Keratinocyte (primary cell): Measurements from ENCODE around the gene AKAP13. TPM values are rescaled to one million over a fixed set of nuclear protein-coding genes. Genes with fewer than 3 reads are reported as not detected.

Experiments used
- DNase-seq: peaks from one replicate; pipeline ENCODE4 v3.0.0-alpha.2; 2011; ENCODE audit warnings: low read depth, missing footprints, low spot score
- FAIRE-seq: peaks from 2 replicates; lab custom pipeline; 2011; peaks lifted over from hg19 to GRCh38; lab: Jason Lieb, UNC
- H2AFZ ChIP-seq: 2 replicates; pipeline ENCODE4 v1.6.0; 2012; ENCODE audit warnings: low read length, control low read depth, inconsistent platforms; ENCODE audit not compliant: control insufficient read depth
- H3K27ac ChIP-seq: 2 replicates; pipeline ENCODE4 v1.5.1; 2011; ENCODE audit warnings: low read length; ENCODE audit not compliant: control insufficient read depth, insufficient read depth
- H3K27me3 ChIP-seq: 3 replicates; pipeline ENCODE4 v1.6.0; 2011; ENCODE audit warnings: low read length; ENCODE audit not compliant: control insufficient read depth, insufficient read depth; ENCODE audit errors: extremely low read depth
- H3K36me3 ChIP-seq, 2 experiments: 2 replicates in 1 of 2; 3 replicates in 1 of 2; pipeline ENCODE4 v1.5.1; 2011; ENCODE audit warnings: low read length in 2 of 2, mild to moderate bottlenecking in 1 of 2; ENCODE audit not compliant: control insufficient read depth in 2 of 2, insufficient read depth in 2 of 2; ENCODE audit errors: extremely low read depth in 1 of 2
- H3K4me1 ChIP-seq: 3 replicates; pipeline ENCODE4 v1.5.1; 2011; ENCODE audit warnings: low read length; ENCODE audit not compliant: control insufficient read depth, insufficient read depth; ENCODE audit errors: extremely low read depth
- H3K4me2 ChIP-seq: 3 replicates; pipeline ENCODE4 v1.6.0; 2011; ENCODE audit warnings: low read depth, low read length; ENCODE audit not compliant: control insufficient read depth, insufficient read depth; ENCODE audit errors: extremely low read depth
- H3K4me3 ChIP-seq, 3 experiments: fragments of 200-600 bp in 1 of 3; sonication (generic) in 1 of 3; 2 replicates in 2 of 3; 3 replicates in 1 of 3; pipeline ENCODE4 v1.5.1; 2011 to 2016; ENCODE audit warnings: low read length in 3 of 3, mild to moderate bottlenecking in 3 of 3, control low read depth in 2 of 3, inconsistent platforms in 1 of 3, low read depth in 1 of 3, mixed read lengths in 1 of 3, mixed run types in 1 of 3, moderate library complexity in 1 of 3; ENCODE audit not compliant: control insufficient read depth in 2 of 3, insufficient read depth in 2 of 3; ENCODE audit errors: extremely low read depth in 1 of 3
- H3K79me2 ChIP-seq: 2 replicates; pipeline ENCODE4 v1.6.0; 2012; ENCODE audit warnings: low read length; ENCODE audit not compliant: control insufficient read depth, insufficient read depth
- H3K9ac ChIP-seq: 3 replicates; pipeline ENCODE4 v1.6.0; 2011; ENCODE audit warnings: low read length; ENCODE audit not compliant: control insufficient read depth, insufficient read depth; ENCODE audit errors: extremely low read depth
- H3K9me1 ChIP-seq: 3 replicates; pipeline ENCODE4 v1.6.0; 2011; ENCODE audit warnings: low read length; ENCODE audit not compliant: control insufficient read depth, insufficient read depth; ENCODE audit errors: extremely low read depth
- H3K9me3 ChIP-seq: 2 replicates; pipeline ENCODE4 v1.5.1; 2012; ENCODE audit warnings: low read depth, low read length; ENCODE audit not compliant: control insufficient read depth
- H4K20me1 ChIP-seq: 3 replicates; pipeline ENCODE4 v1.6.0; 2011; ENCODE audit warnings: low read length; ENCODE audit not compliant: control insufficient read depth, insufficient read depth; ENCODE audit errors: extremely low read depth
- EZH2 ChIP-seq: IDR thresholded peaks from one replicate; pipeline ENCODE4 v1.6.1; 2012; ENCODE audit warnings: inconsistent platforms, mild to moderate bottlenecking, low read length, moderate library complexity
- dilution Hi-C: fragments of 300-500 bp; cut with MboI; formaldehyde crosslinking; loops from one replicate; pipeline ENCODE4 v1.7.0; 2020; ENCODE audit warnings: low sequenced_read_pairs; ENCODE audit not compliant: extremely low pct_ligation_motif_present
- polyA plus RNA-seq, 5 experiments: library from polyadenylated mRNA; depleted of rRNA in 3 of 5; stranded (reverse) in 3 of 5; stranded (forward) in 1 of 5; unstranded in 1 of 5; fragments of >200 nt; gene quantifications; 1 replicate in 1 of 5; 2 replicates in 3 of 5; 3 replicates in 1 of 5; pipeline versions ENCODE4 v1.2.1 to v1.2.3, GENCODE V29; 2011 to 2012; ENCODE audit warnings: missing spikeins in 2 of 5, low read depth in 1 of 5, low replicate concordance in 1 of 5
- TF ChIP-seq, protein P1 (sequence below), 3 experiments: IDR thresholded peaks in 1 of 3; conservative IDR thresholded peaks in 1 of 3; optimal IDR thresholded peaks in 1 of 3; 2 replicates in 2 of 3; 3 replicates in 1 of 3; pipeline versions ENCODE3 to v1.5.1; 2011; ENCODE audit warnings: low read length in 3 of 3, mild to moderate bottlenecking in 3 of 3, moderate library complexity in 2 of 3, control low read depth in 1 of 3, inconsistent platforms in 1 of 3; ENCODE audit not compliant: insufficient read depth in 2 of 3; ENCODE audit errors: extremely low read depth in 1 of 3

Gene AKAP13
- polyA plus RNA-seq, 1 donor (not counting 4 experiments of a cell fraction or from before 2014, with no cell fraction given), result 16.7 TPM

- H3K9me1 ChIP-seq, result no peaks in the 10 kb centered on the region
- DNase-seq (no peak), FAIRE-seq (no peak)
- H3K9ac ChIP-seq, result no peak overlapping the region
- no peak overlapping the region for H3K4me3 ChIP-seq
- H4K20me1 ChIP-seq, result no peaks in the 10 kb centered on the region
- dilution Hi-C loops, result no loop called here
- no peaks in the 10 kb centered on the region for H3K27me3 ChIP-seq
- no peaks in the 10 kb centered on the region for H3K36me3 ChIP-seq
- H3K27ac ChIP-seq, result no peak overlapping the region
- peaks cover 6% of the 10 kb centered on the region for H3K4me1 ChIP-seq
- no peaks in the 10 kb centered on the region for H3K9me3 ChIP-seq
- TF ChIP-seq EZH2, result no peak
- TF ChIP-seq, protein P1, sequence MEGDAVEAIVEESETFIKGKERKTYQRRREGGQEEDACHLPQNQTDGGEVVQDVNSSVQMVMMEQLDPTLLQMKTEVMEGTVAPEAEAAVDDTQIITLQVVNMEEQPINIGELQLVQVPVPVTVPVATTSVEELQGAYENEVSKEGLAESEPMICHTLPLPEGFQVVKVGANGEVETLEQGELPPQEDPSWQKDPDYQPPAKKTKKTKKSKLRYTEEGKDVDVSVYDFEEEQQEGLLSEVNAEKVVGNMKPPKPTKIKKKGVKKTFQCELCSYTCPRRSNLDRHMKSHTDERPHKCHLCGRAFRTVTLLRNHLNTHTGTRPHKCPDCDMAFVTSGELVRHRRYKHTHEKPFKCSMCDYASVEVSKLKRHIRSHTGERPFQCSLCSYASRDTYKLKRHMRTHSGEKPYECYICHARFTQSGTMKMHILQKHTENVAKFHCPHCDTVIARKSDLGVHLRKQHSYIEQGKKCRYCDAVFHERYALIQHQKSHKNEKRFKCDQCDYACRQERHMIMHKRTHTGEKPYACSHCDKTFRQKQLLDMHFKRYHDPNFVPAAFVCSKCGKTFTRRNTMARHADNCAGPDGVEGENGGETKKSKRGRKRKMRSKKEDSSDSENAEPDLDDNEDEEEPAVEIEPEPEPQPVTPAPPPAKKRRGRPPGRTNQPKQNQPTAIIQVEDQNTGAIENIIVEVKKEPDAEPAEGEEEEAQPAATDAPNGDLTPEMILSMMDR (optimal IDR thresholded peaks at IDR 0.05 in 1 of 3, IDR thresholded peaks at IDR 0.05 in 1 of 3, conservative IDR thresholded peaks at IDR 0.05 in 1 of 3; ENCODE audit: extremely low read depth in 1 of 3, insufficient read depth in 2 of 3, low read length in 3 of 3), result no peak
- H3K4me2 ChIP-seq, result no peak overlapping the region
- no peak overlapping the region for H2AFZ ChIP-seq
- peaks cover 91% of the 10 kb centered on the region for H3K79me2 ChIP-seq
Observed at GRCh38 chr15:85423256-85423655, 42.9 kb downstream of the AKAP13 start.

DNA sequence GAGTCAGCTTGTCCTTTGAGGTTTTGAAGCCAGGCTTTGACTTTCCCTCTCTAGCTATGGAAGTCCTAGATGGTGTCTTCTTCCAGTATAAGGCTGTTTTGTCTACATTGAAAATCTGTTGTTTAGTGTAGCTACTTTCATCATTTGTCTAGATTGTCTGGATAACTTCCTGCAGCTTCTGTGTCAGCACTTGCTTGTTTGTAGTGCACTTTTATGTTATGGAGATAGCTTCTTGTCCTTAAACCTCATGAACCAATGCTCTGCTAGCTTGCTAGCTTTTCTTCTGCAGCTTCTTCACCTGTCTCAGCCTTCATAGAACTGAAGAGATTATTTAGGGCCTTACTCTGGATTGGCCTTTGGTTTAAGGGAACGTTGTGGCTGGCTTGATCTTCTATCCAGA is 43.8 kb downstream of the AKAP13 start:
- no peaks in the 10 kb centered on the region for H3K9me3 ChIP-seq
- DNase-seq (no peak), FAIRE-seq (no peak)

More for the DNA sequence above, 43.8 kb downstream of the AKAP13 start:
- dilution Hi-C loops, result no loop called here
- H3K4me2 ChIP-seq, result no peak overlapping the region
- TF ChIP-seq EZH2, result no peak
- TF ChIP-seq, protein P1 (optimal IDR thresholded peaks at IDR 0.05 in 1 of 3, IDR thresholded peaks at IDR 0.05 in 1 of 3, conservative IDR thresholded peaks at IDR 0.05 in 1 of 3; ENCODE audit: extremely low read depth in 1 of 3, insufficient read depth in 2 of 3, low read length in 3 of 3), result no peak
- peaks cover 6% of the 10 kb centered on the region for H3K4me1 ChIP-seq
- no peaks in the 10 kb centered on the region for H3K27me3 ChIP-seq
- H3K79me2 ChIP-seq, result peaks cover 90% of the 10 kb centered on the region
- no peak overlapping the region for H3K4me3 ChIP-seq
- no peaks in the 10 kb centered on the region for H3K36me3 ChIP-seq
- no peak overlapping the region for H3K9ac ChIP-seq
- H3K27ac ChIP-seq, result no peak overlapping the region
- no peaks in the 10 kb centered on the region for H4K20me1 ChIP-seq
- H3K9me1 ChIP-seq, result no peaks in the 10 kb centered on the region
- no peak overlapping the region for H2AFZ ChIP-seq
